Parathyroid adenoma (tissue), 2 donors: ENCODE data around the gene KCTD16.

Source experiments
- H2AFZ ChIP-seq: fragments of 300-600 bp; sonication (generic); one replicate; pipeline ENCODE4 v1.7.0; 2017; ENCODE audit warnings: antibody characterized with exemption, mild to moderate bottlenecking
- H3K27ac ChIP-seq: fragments of 300-600 bp; sonication (generic); one replicate; pipeline ENCODE4 v1.7.0; 2017
- H3K27me3 ChIP-seq: fragments of 300-600 bp; sonication (generic); one replicate; pipeline ENCODE4 v1.7.0; 2017; ENCODE audit warnings: low read length; ENCODE audit not compliant: control insufficient read depth, insufficient read depth
- H3K36me3 ChIP-seq: fragments of 300-600 bp; sonication (generic); one replicate; pipeline ENCODE4 v1.7.0; 2017; ENCODE audit warnings: low read length; ENCODE audit not compliant: control insufficient read depth, insufficient read depth
- H3K4me1 ChIP-seq: fragments of 300-600 bp; sonication (generic); one replicate; pipeline ENCODE4 v1.7.0; 2017; ENCODE audit warnings: control low read depth
- H3K4me2 ChIP-seq: fragments of 300-600 bp; sonication (generic); one replicate; pipeline ENCODE4 v1.7.0; 2017; ENCODE audit warnings: low read length
- H3K4me3 ChIP-seq: fragments of 300-600 bp; sonication (generic); one replicate; pipeline ENCODE4 v1.7.0; 2017; ENCODE audit warnings: low read depth, low read length
- H3K79me2 ChIP-seq: fragments of 300-600 bp; sonication (generic); one replicate; pipeline ENCODE4 v1.7.0; 2017; ENCODE audit warnings: control low read depth
- H3K9ac ChIP-seq: fragments of 300-600 bp; sonication (generic); one replicate; pipeline ENCODE4 v1.7.0; 2017; ENCODE audit warnings: mild to moderate bottlenecking
- H3K9me3 ChIP-seq: fragments of 300-600 bp; sonication (generic); one replicate; pipeline ENCODE4 v1.7.0; 2017; ENCODE audit warnings: low read length; ENCODE audit not compliant: control insufficient read depth
- TF ChIP-seq, protein P1 (sequence below): fragments of 300-600 bp; sonication (generic); IDR thresholded peaks from one replicate; pipeline ENCODE4 v1.7.0; 2017; ENCODE audit warnings: antibody characterized with exemption, mild to moderate bottlenecking
- donor health status: primary hyperparathyroidism.

The KCTD16 gene

DNA sequence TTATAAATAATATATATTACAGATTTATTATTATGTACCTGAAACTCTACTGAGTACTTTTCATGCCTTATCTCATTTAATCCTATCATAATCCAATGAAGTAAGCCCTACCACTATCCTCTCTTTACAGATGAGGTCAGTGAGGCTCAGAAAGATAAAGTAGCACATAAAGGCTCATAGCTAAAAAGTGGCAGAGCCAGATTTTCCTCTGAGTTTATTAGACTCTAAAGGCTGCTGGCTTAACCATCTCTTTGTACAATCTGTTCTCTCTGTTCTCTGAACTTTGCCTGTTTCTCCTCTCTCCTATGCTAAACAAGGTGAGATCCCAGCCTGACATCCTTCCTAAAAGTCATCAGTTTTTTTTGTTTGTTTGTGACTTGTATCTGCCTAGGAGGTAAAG is 311.2 kb downstream of the KCTD16 start:
- H3K27ac ChIP-seq, result no peak overlapping the region
- no peaks in the 10 kb centered on the region for H3K27me3 ChIP-seq
- no peak overlapping the region for H3K4me3 ChIP-seq
- H3K36me3 ChIP-seq, result no peaks in the 10 kb centered on the region
- H3K9me3 ChIP-seq, result no peaks in the 10 kb centered on the region
- TF ChIP-seq, protein P1, sequence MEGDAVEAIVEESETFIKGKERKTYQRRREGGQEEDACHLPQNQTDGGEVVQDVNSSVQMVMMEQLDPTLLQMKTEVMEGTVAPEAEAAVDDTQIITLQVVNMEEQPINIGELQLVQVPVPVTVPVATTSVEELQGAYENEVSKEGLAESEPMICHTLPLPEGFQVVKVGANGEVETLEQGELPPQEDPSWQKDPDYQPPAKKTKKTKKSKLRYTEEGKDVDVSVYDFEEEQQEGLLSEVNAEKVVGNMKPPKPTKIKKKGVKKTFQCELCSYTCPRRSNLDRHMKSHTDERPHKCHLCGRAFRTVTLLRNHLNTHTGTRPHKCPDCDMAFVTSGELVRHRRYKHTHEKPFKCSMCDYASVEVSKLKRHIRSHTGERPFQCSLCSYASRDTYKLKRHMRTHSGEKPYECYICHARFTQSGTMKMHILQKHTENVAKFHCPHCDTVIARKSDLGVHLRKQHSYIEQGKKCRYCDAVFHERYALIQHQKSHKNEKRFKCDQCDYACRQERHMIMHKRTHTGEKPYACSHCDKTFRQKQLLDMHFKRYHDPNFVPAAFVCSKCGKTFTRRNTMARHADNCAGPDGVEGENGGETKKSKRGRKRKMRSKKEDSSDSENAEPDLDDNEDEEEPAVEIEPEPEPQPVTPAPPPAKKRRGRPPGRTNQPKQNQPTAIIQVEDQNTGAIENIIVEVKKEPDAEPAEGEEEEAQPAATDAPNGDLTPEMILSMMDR, result no peak
- no peak overlapping the region for H3K9ac ChIP-seq
- no peak overlapping the region for H2AFZ ChIP-seq
- H3K79me2 ChIP-seq, result no peaks in the 10 kb centered on the region
- no peak overlapping the region for H3K4me2 ChIP-seq
- no peaks in the 10 kb centered on the region for H3K4me1 ChIP-seq

DNA sequence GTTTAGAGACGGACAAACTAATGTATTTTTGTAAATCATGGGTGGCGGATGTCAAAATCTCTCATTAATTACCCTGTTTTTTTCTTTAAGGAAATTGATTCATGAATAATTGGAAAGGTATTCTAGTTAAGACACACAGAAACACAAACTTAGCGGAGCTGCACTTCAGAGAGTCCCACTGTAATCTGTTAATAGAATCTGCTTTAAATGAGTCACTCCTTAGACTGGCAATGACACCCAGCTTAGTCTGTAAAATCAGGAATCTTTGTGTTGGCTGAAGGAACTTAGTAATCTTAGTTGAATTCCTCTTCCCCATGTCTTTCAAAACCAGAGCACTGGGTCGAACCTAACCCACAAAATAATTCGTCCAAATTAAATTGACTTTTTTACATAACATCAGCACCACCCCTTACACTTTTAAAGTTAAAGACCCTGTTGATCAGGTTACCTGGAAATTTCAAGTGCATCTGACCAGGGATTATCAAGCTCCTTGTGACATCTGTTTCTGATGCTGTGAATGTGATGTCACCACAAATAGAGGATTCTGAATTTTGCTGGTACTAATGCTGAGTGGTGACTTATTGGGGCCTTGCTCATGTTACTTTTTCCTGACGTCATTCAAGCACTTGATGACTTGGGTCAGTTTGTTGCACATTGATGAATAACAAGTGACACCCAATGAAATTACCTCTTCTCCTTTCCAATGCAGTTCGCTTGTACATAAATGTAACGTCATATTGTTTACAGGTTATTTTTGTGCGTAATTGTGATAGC is 313.6 kb downstream of the KCTD16 start:
- H3K79me2 ChIP-seq, result no peaks in the 10 kb centered on the region
- no peaks in the 10 kb centered on the region for H3K9me3 ChIP-seq
- no peaks in the 10 kb centered on the region for H3K4me1 ChIP-seq
- H3K4me3 ChIP-seq, result no peak overlapping the region
- no peak overlapping the region for H3K27ac ChIP-seq
- H3K4me2 ChIP-seq, result no peak overlapping the region
- H3K36me3 ChIP-seq, result no peaks in the 10 kb centered on the region
- H3K9ac ChIP-seq, result no peak overlapping the region
- no peaks in the 10 kb centered on the region for H3K27me3 ChIP-seq
- TF ChIP-seq, protein P1, result no peak
- no peak overlapping the region for H2AFZ ChIP-seq

DNA sequence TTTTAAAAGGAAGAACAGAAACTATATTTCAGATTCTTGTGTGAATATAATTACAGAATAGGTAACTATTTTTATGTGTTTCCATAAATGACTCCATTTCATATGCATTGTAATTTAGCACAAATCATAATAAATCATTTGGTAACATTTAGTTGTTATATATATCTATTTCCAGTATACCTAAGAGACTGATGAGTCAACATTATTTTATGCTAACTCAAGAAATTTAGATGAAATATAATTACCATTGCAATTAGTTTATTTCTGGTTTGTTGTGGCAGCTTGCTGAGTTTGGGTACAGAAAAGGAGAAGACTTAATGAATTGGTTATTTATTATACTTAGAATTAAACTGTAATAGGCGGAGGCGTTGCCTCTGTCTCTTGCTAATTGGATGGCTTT is 314.9 kb downstream of the KCTD16 start:
- H3K27ac ChIP-seq, result no peak overlapping the region
- no peak overlapping the region for H3K4me2 ChIP-seq
- H3K9me3 ChIP-seq, result no peaks in the 10 kb centered on the region
- TF ChIP-seq, protein P1, result no peak
- no peaks in the 10 kb centered on the region for H3K4me1 ChIP-seq
- no peaks in the 10 kb centered on the region for H3K27me3 ChIP-seq
- no peak overlapping the region for H3K9ac ChIP-seq
- H3K4me3 ChIP-seq, result no peak overlapping the region
- no peaks in the 10 kb centered on the region for H3K36me3 ChIP-seq
- H2AFZ ChIP-seq, result no peak overlapping the region
- no peaks in the 10 kb centered on the region for H3K79me2 ChIP-seq

DNA sequence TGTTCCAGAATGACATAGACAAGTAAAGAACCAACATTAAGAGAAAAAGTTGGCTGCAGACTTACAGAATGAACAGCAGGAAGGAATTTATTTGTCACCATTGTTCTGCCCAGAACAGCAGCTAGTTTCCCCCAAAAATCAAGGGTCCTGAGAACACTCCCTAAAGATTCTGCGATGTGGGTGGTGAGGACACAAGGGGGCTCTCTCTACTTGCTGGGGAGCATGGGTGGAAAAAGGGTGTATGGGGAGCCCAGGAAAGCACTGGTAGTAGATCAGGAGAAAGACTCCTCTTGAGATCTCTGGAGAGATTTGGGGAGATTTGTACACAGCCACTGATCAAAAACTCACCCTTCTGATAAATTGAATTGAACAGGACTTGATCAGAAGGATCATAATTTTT is 316.5 kb downstream of the KCTD16 start:
- no peak overlapping the region for H2AFZ ChIP-seq
- TF ChIP-seq, protein P1, result no peak
- H3K27ac ChIP-seq, result no peak overlapping the region
- H3K79me2 ChIP-seq, result no peaks in the 10 kb centered on the region
- H3K4me1 ChIP-seq, result no peaks in the 10 kb centered on the region
- no peaks in the 10 kb centered on the region for H3K27me3 ChIP-seq
- no peaks in the 10 kb centered on the region for H3K9me3 ChIP-seq
- no peaks in the 10 kb centered on the region for H3K36me3 ChIP-seq
- H3K4me3 ChIP-seq, result no peak overlapping the region
- no peak overlapping the region for H3K9ac ChIP-seq
- no peak overlapping the region for H3K4me2 ChIP-seq

DNA sequence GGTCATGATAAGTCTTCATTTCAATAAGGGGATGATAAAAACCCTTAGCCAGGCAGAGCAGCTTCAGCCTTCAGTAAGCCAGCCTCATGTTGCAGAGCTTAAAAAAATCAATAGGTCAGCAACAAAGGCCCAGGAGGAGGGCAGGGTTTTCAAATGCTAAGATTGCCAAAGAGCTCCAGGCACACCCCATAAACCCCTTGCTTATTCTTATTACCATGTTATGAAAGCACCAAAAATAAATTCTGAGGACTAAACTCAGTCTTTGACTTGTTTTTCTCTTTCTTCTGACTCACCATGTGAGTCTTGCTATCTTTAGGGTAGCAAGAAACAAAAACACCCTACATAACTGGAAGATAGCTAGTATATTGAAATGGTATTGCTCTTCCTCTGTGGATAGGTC is 317.1 kb downstream of the KCTD16 start:
- no peak overlapping the region for H3K27ac ChIP-seq
- H2AFZ ChIP-seq, result no peak overlapping the region
- no peak overlapping the region for H3K4me2 ChIP-seq
- H3K36me3 ChIP-seq, result no peaks in the 10 kb centered on the region
- H3K4me3 ChIP-seq, result no peak overlapping the region
- no peak overlapping the region for H3K9ac ChIP-seq
- TF ChIP-seq, protein P1, result no peak
- no peaks in the 10 kb centered on the region for H3K9me3 ChIP-seq
- H3K4me1 ChIP-seq, result no peaks in the 10 kb centered on the region
- no peaks in the 10 kb centered on the region for H3K27me3 ChIP-seq
- H3K79me2 ChIP-seq, result no peaks in the 10 kb centered on the region
